Left lung (tissue), 10 donors: Measurements from ENCODE around the gene NAV3. TPM values are rescaled to one million over a fixed set of nuclear protein-coding genes. Genes with fewer than 3 reads are reported as not detected.

Experiments used
- ATAC-seq: fragments of 200-7000 bp; cut with Tn5 transposase; one replicate; pipeline ENCODE4 v1.9.1; 2020; ENCODE audit warnings: moderate library complexity
- DNase-seq, 4 donors: peaks; one replicate each; pipeline ENCODE4 v3.0.0-alpha.2; 2013 to 2020
- H3K27ac ChIP-seq, 2 donors: fragments of 200-600 bp; sonication (generic) in 1 of 2; one replicate each; pipeline versions ENCODE4 v1.5.0 to v1.8.0; 2020 to 2021
- H3K27me3 ChIP-seq, 2 donors: fragments of 200-600 bp; sonication (generic) in 1 of 2; one replicate each; pipeline versions ENCODE4 v1.5.0 to v1.8.0; 2020 to 2021
- H3K36me3 ChIP-seq, 2 donors: fragments of 200-600 bp; sonication (generic) in 1 of 2; one replicate each; pipeline versions ENCODE4 v1.5.0 to v1.8.0; 2020 to 2021
- H3K4me1 ChIP-seq, 2 donors: fragments of 200-600 bp; one replicate each; pipeline ENCODE4 v1.8.0; 2021
- H3K4me3 ChIP-seq, 2 donors: fragments of 200-600 bp; sonication (generic) in 1 of 2; one replicate each; pipeline versions ENCODE4 v1.5.0 to v1.8.0; 2020 to 2021; ENCODE audit warnings: mild to moderate bottlenecking in 1 of 2
- H3K9me3 ChIP-seq, 2 donors: fragments of 200-600 bp; sonication (generic) in 1 of 2; one replicate each; pipeline versions ENCODE4 v1.5.0 to v1.8.0; 2020 to 2021
- CTCF ChIP-seq, 2 donors: fragments of 200-600 bp; sonication (generic) in 1 of 2; IDR thresholded peaks; one replicate each; pipeline versions ENCODE4 v1.5.0 to v1.8.0; 2021; ENCODE audit warnings: antibody characterized with exemption in 2 of 2
- intact Hi-C, 2 donors: fragments of 100-400 bp; cut with DNase I; formaldehyde crosslinking; loops; one replicate each; pipeline versions ENCODE4 v1.11.2 to v1.14.2; 2022
- polyA plus RNA-seq, 6 donors: library from polyadenylated mRNA; unstranded; fragments of 120-200 nt; gene quantifications; one replicate each; pipeline ENCODE4 v1.2.1, GENCODE V29; 2013; ENCODE audit not compliant: insufficient read length in 6 of 6
- total RNA-seq, 2 donors: library from RNA; stranded (reverse); fragmentation: NEBNext Ultra II Directional; extraction: Animal tissue kit (Norgen Biotek cat#: 25700); gene quantifications; one replicate each; pipeline ENCODE4 v1.2.1, GENCODE V29; 2021
- donor health status: DM: no; HTN: yes; CAD: no.
- donor health status: DM: no; HTN: no; CAD: no.

The NAV3 gene
- total and polyA plus RNA-seq, 8 donors: 5.2 to 10.8 (median 6.8) TPM

- DNase-seq: no peak
- ATAC-seq: peak; percentile 56
Observed at GRCh38 chr12:78210894-78211302, 380.2 kb downstream of the NAV3 start.

GRCh38 chr12:78220811-78221210 lies 390.1 kb downstream of the NAV3 start:
- no peaks in the 10 kb centered on the region for H3K36me3 ChIP-seq
- H3K4me3 ChIP-seq: no peak overlapping the region
- no peak overlapping the region for H3K27ac ChIP-seq
- intact Hi-C loops: no loop called here
- no peak for TF ChIP-seq CTCF (IDR thresholded peaks at IDR 0.05)
- no peaks in the 10 kb centered on the region for H3K27me3 ChIP-seq
- no peaks in the 10 kb centered on the region for H3K4me1 ChIP-seq
- ATAC-seq (no peak), DNase-seq (no peak)
- no peaks in the 10 kb centered on the region for H3K9me3 ChIP-seq

More at GRCh38 chr12:78210894-78211302, 380.2 kb downstream of the NAV3 start:
- no peak for TF ChIP-seq CTCF (IDR thresholded peaks at IDR 0.05)
- Histone ChIP-seq H3K4me3 (no peak overlapping the region), H3K27ac (no peak overlapping the region), H3K9me3 (no peaks in the 10 kb centered on the region), H3K4me1 (no peaks in the 10 kb centered on the region), H3K27me3 (no peaks in the 10 kb centered on the region), H3K36me3 (no peaks in the 10 kb centered on the region)
- intact Hi-C loops: no loop called here

GRCh38 chr12:78224154-78224553 lies 393.5 kb downstream of the NAV3 start:
- peak; percentile 55 for ATAC-seq
- H3K4me1 ChIP-seq: no peaks in the 10 kb centered on the region
- intact Hi-C loops: no loop called here

GRCh38 chr12:78226763-78227162 lies 396.1 kb downstream of the NAV3 start:
- intact Hi-C loops: no loop called here
- H3K9me3 ChIP-seq: peaks cover 0 to 3% of the 10 kb centered on the region in 2 donors
- peak; percentile 75 for ATAC-seq
- no peak overlapping the region for H3K4me3 ChIP-seq
- H3K36me3 ChIP-seq: no peaks in the 10 kb centered on the region
- no peak for TF ChIP-seq CTCF (IDR thresholded peaks at IDR 0.05)
- H3K4me1 ChIP-seq: no peaks in the 10 kb centered on the region
- H3K27ac ChIP-seq: no peak overlapping the region
- no peaks in the 10 kb centered on the region for H3K27me3 ChIP-seq
- no peak for DNase-seq

More at GRCh38 chr12:78224154-78224553, 393.5 kb downstream of the NAV3 start:
- H3K36me3 ChIP-seq: no peaks in the 10 kb centered on the region
- TF ChIP-seq CTCF (IDR thresholded peaks at IDR 0.05): no peak
- DNase-seq: no peak
- no peaks in the 10 kb centered on the region for H3K27me3 ChIP-seq
- H3K9me3 ChIP-seq: peaks cover 0 to 3% of the 10 kb centered on the region in 2 donors
- no peak overlapping the region for H3K4me3 ChIP-seq
- no peak overlapping the region for H3K27ac ChIP-seq

GRCh38 chr12:78229591-78230101 lies 399.0 kb downstream of the NAV3 start:
- Histone ChIP-seq H3K9me3 (peaks cover 0 to 3% of the 10 kb centered on the region in 2 donors), H3K4me1 (no peaks in the 10 kb centered on the region), H3K27me3 (no peaks in the 10 kb centered on the region), H3K36me3 (no peaks in the 10 kb centered on the region), H3K27ac (no peak overlapping the region), H3K4me3 (no peak overlapping the region)
- intact Hi-C loops: no loop called here
- DNase-seq: no peak
- ATAC-seq: peak; percentile 48
- TF ChIP-seq CTCF (IDR thresholded peaks at IDR 0.05): peak; percentile 26 to 28
